Activated effector memory CD4-positive, alpha-beta T cell treated with anti-CD3 and anti-CD28 coated beads, Interleukin-2, amount 50 U/mL, for 16 hours (primary cell): ENCODE results near the gene PREX1.
"Not testable (repeated sequence)": the region's sequence is repeated elsewhere in the genome, so short reads cannot be mapped to it uniquely, and the experiment has no call there.

Experiments
- DNase-seq: peaks from one replicate; pipeline ENCODE4 v3.0.0-alpha.2; 2020

PREX1 gene

GRCh38 chr20:48770700-48771442 lies 56.9 kb downstream of the PREX1 start:
- DNase-seq, result no peak

GRCh38 chr20:48769069-48769983 lies 58.5 kb downstream of the PREX1 start:
- peak; percentile 95 for DNase-seq

- DNase-seq, result peak; percentile 75
These were observed 60.5 kb downstream of the PREX1 start for GRCh38 chr20:48766961-48767960.

- no peak for DNase-seq
These were observed 61.6 kb downstream of the PREX1 start for GRCh38 chr20:48766205-48766604.

- DNase-seq, result no peak
These were observed 62.4 kb downstream of the PREX1 start for GRCh38 chr20:48765359-48765758.

GRCh38 chr20:48763216-48763914 lies 64.4 kb downstream of the PREX1 start:
- DNase-seq, result no peak

GRCh38 chr20:48761874-48762273 lies 65.9 kb downstream of the PREX1 start:
- no peak for DNase-seq

- DNase-seq, result peak; percentile 76
These were observed 66.6 kb downstream of the PREX1 start for GRCh38 chr20:48761023-48761785.

GRCh38 chr20:48760403-48760983 lies 67.3 kb downstream of the PREX1 start:
- DNase-seq, result peak; percentile 88

- DNase-seq, result no peak
These were observed 68.1 kb downstream of the PREX1 start for GRCh38 chr20:48759631-48760245.

GRCh38 chr20:48758206-48758820 lies 69.5 kb downstream of the PREX1 start:
- DNase-seq, result no peak

- not testable (repeated sequence) for DNase-seq
These were observed 71.0 kb downstream of the PREX1 start for GRCh38 chr20:48756774-48757173.

GRCh38 chr20:48754292-48754691 lies 73.5 kb downstream of the PREX1 start:
- no peak for DNase-seq

GRCh38 chr20:48752963-48753362 lies 74.8 kb downstream of the PREX1 start:
- DNase-seq, result no peak

- DNase-seq, result no peak
These were observed 75.9 kb downstream of the PREX1 start for GRCh38 chr20:48751871-48752270.

- DNase-seq, result peak; percentile 80
These were observed 76.7 kb downstream of the PREX1 start for GRCh38 chr20:48750941-48751635.

GRCh38 chr20:48750376-48750775 lies 77.4 kb downstream of the PREX1 start:
- no peak for DNase-seq

- no peak for DNase-seq
These were observed 78.4 kb downstream of the PREX1 start for GRCh38 chr20:48749437-48749836.

- no peak for DNase-seq
These were observed 79.2 kb downstream of the PREX1 start for GRCh38 chr20:48748556-48748955.
